Mesodermal cell (in vitro differentiated cells): Measurements from ENCODE around the gene ARHGEF17.

Source experiments
- H3K27ac ChIP-seq: 2 replicates; pipeline ENCODE4 v1.7.0; 2013; ENCODE audit warnings: mild to moderate bottlenecking, low read depth, low read length, moderate library complexity; ENCODE audit not compliant: severe bottlenecking
- H3K36me3 ChIP-seq: 2 replicates; pipeline ENCODE4 v1.7.1; 2013; ENCODE audit warnings: mild to moderate bottlenecking, low read length, moderate library complexity; ENCODE audit not compliant: control insufficient read depth, insufficient read depth
- H3K4me1 ChIP-seq: one replicate; pipeline ENCODE4 v1.7.1; 2013; ENCODE audit warnings: mild to moderate bottlenecking, low read length; ENCODE audit not compliant: insufficient read depth, control insufficient read depth, poor library complexity, severe bottlenecking
- H3K4me3 ChIP-seq: 2 replicates; pipeline ENCODE4 v1.7.0; 2013; ENCODE audit warnings: low read length, control low read depth, mild to moderate bottlenecking; ENCODE audit not compliant: insufficient read depth, poor library complexity, severe bottlenecking; ENCODE audit errors: extremely low read depth
- H3K9me3 ChIP-seq: 2 replicates; pipeline ENCODE4 v1.7.1; 2013; ENCODE audit warnings: mild to moderate bottlenecking, low read length, moderate library complexity; ENCODE audit not compliant: control insufficient read depth
- WGBS, 2 experiments: methylation state at CpG; one replicate each; pipeline ENCODE4 v1.1.5; 2013; ENCODE audit warnings: missing lambda C conversion rate in 2 of 2; ENCODE audit not compliant: insufficient coverage in 2 of 2; 5-methylcytosine and 5-hydroxymethylcytosine counted together

The ARHGEF17 gene

DNA sequence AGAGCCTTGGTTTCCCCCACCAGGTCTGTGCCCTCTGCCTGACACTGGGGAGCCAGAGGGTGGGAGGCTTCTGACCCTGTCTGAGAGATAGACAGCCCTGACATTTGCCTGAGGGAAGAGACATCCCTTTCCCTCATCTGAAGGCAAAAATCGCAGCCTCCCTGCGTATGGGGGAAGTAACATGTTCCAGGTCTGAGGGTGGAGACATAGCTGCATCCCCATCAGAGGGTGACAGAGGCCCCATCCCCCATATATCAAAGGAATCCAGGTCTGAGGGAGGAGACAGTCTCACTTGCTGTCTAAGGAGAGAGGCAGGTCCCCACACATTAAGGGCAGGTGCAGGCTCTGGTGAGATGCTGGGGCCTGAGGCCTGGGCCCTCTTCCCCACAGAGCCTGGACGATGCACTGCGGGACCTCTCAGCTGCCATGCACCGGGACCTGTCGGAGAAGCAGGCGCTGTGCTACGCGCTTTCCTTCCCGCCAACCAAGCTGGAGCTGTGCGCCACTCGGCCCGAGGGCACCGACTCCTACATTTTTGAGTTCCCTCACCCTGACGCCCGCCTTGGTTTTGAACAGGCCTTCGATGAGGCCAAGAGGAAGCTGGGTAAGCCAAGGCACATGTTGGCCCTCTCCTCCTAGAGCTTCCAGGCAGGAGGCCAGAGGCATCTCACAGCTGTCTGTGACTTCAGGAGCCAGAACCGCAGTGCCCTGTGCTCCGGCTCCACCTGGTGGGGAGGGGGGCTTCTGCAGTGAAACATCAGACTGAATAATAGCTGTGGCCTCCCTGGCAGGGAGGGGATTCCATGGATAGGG is 52.1 kb downstream of the ARHGEF17 start:
- Histone ChIP-seq H3K36me3 (peaks cover 99% of the 10 kb centered on the region), H3K9me3 (no peaks in the 10 kb centered on the region), H3K27ac (no peak overlapping the region), H3K4me3 (no peak overlapping the region), H3K4me1 (no peaks in the 10 kb centered on the region)
- WGBS, 2 experiments = 91 to 96% methylated on average over 12 to 13 of the region's 19 CpGs

DNA sequence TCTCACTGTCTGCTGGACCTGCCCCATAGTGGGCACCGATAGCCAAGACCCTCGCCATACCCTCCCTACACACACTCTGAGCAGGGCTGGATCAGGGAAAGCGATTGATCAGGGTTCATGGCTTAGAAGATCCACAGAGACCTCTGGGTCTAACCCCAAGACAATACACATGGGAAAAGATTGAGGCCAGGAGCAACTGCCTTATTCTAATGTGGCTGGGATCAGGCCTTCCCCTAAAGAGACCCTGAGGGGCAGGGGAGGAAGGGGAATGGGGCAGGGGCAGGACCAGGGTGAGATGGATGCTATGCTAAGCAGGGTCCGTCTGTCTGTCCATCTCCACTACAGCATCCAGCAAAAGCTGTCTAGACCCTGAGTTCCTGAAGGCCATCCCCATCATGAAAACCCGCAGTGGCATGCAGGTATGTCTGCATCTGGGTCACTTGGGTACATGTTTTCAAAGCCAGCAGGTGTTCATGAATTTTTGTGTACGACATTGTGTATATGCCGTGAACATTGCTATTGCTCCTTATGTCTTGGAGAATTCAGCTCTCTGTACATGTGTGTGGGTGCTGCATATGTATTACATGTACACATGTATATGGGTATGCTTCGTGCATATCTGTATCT is 52.8 kb downstream of the ARHGEF17 start:
- no peaks in the 10 kb centered on the region for H3K4me1 ChIP-seq
- H3K27ac ChIP-seq = no peak overlapping the region
- H3K4me3 ChIP-seq = no peak overlapping the region
- no peaks in the 10 kb centered on the region for H3K9me3 ChIP-seq
- 95% methylated on average over 6 to 7 of the region's 8 CpGs for WGBS, 2 experiments
- peaks cover 99% of the 10 kb centered on the region for H3K36me3 ChIP-seq

DNA sequence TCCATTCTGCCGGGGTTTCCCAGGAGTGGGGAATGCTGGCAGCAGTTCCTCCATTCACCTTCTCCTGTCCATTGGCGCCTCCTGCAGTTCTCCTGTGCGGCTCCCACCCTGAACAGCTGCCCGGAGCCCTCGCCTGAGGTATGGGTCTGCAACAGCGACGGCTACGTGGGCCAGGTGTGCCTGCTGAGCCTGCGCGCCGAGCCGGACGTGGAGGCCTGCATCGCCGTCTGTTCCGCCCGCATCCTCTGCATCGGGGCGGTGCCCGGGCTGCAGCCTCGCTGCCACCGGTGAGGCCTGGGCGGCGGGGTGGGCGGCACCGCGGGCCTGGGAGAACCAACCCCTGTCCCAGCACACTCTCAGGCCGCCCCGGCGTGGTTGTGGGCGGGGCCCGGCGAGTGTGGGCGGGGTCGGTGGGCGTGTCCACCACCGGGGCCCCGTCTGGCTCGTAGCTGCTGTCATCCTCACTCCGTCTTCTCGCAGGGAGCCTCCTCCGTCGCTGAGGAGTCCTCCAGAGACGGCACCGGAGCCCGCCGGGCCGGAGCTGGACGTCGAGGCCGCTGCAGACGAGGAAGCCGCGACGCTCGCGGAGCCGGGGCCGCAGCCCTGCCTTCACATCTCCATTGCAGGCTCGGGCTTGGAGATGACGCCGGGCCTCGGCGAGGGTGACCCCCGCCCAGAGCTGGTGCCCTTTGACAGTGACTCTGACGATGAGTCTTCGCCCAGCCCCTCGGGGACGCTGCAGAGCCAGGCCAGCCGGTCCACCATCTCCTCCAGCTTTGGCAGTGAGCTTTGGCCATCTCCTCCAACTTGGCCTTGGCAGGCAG is 54.1 kb downstream of the ARHGEF17 start:
- WGBS, 2 experiments = 43 to 47% methylated on average over 58 to 60 of the region's 70 CpGs
- Histone ChIP-seq H3K4me1 (no peaks in the 10 kb centered on the region), H3K36me3 (peaks cover 99% of the 10 kb centered on the region), H3K4me3 (no peak overlapping the region), H3K27ac (no peak overlapping the region), H3K9me3 (no peaks in the 10 kb centered on the region)

DNA sequence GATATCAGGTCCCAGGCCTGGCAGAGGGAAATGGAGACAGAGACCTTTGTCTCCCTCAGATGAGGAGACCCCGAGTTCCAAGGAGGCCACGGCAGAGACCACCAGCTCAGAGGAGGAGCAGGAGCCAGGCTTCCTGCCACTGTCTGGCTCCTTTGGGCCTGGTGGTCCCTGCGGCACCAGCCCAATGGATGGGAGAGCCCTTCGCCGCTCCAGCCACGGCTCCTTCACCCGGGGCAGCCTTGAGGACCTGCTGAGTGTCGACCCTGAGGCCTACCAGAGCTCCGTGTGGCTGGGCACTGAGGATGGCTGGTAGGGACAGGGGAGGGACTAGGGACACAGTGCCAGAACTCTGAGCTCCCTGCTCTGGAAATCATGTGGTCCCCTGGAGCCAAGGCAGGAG is 55.1 kb downstream of the ARHGEF17 start:
- 93 to 97% methylated on average over 7 to 9 of the region's 9 CpGs for WGBS, 2 experiments
- no peaks in the 10 kb centered on the region for H3K4me1 ChIP-seq
- no peaks in the 10 kb centered on the region for H3K9me3 ChIP-seq
- peaks cover 99% of the 10 kb centered on the region for H3K36me3 ChIP-seq
- no peak overlapping the region for H3K27ac ChIP-seq
- H3K4me3 ChIP-seq = no peak overlapping the region

DNA sequence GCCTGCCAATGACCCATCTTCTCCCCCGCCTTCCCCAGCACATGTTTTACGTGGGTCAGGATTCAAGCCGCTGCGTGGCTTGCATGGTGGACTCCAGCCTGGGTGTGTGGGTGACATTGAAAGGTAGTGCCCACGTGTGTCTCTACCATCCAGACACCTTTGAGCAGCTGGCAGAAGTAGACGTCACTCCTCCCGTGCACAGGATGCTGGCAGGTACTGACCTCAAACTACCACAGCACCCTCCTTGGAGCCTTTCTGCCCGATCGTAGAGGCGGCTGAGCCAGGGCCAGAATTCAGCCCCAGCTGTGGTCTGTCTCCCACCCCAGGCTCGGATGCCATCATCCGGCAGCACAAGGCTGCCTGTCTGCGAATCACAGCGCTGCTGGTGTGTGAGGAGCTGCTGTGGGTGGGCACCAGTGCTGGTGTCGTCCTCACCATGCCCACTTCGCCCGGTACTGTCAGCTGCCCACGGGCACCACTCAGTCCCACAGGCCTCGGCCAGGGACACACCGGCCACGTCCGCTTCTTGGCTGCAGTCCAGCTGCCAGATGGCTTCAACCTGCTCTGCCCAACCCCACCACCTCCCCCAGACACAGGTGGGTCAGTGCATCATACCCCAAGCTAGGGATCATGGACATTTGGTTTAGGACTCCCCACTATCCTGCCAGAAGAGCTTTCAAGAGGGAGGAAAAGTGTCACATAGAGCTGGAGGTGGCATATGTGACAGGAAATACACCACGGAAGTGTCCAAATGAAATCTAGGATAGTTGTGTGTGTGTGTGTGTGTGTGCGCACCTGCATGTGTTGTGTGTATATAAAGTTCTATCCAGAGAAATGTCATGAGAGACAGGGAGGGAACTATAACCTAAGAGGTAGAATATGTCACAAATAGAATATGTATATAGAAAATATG is 57.5 kb downstream of the ARHGEF17 start:
- Histone ChIP-seq H3K9me3 (no peaks in the 10 kb centered on the region), H3K4me3 (no peak overlapping the region), H3K36me3 (peaks cover 84% of the 10 kb centered on the region), H3K4me1 (no peaks in the 10 kb centered on the region), H3K27ac (no peak overlapping the region)
- WGBS, 2 experiments = 91 to 99% methylated on average over 10 to 22 of the region's 24 CpGs

DNA sequence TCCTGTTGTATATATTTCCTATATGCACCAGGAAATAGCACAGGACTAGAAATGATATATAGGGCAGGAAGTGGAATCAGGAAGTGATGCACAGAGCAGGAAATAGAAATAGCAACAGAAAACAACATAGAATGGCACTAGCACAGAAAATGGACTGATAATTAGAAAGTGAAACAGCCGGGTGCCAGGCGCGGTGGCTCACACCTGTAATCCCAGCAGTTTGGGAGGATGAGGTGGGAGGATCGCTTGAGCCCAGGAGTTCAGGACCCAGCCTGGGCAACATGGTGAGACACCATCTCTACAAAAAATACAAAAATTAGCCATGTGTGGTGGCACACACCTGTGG is 58.2 kb downstream of the ARHGEF17 start:
- 100% methylated on average over 1 to 3 of the region's 4 CpGs for WGBS, 2 experiments
- no peak overlapping the region for H3K4me3 ChIP-seq
- H3K36me3 ChIP-seq = peaks cover 78% of the 10 kb centered on the region

DNA sequence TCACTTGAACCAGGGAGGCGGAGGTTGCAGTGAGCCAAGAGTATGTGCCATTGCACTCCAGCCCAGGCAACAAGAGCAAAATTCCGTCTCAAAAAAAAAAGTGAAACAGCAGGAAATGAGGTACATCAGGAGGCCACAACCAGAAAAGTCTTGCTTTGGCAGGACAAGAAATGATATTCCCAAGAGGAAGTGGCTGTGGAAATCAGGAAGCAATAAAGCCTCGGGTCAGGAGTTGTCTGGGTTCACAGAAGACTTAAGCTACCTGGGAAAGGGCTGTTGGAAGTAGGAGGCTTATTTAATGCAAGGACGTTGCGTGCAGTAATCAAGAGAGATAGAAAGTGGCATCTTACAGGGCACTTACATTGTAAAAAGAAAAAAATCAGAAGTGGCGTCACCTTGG is 58.9 kb downstream of the ARHGEF17 start:
- H3K27ac ChIP-seq = no peak overlapping the region

More for the DNA sequence above, 58.2 kb downstream of the ARHGEF17 start:
- Histone ChIP-seq H3K4me1 (no peaks in the 10 kb centered on the region), H3K9me3 (no peaks in the 10 kb centered on the region), H3K27ac (no peak overlapping the region)

DNA sequence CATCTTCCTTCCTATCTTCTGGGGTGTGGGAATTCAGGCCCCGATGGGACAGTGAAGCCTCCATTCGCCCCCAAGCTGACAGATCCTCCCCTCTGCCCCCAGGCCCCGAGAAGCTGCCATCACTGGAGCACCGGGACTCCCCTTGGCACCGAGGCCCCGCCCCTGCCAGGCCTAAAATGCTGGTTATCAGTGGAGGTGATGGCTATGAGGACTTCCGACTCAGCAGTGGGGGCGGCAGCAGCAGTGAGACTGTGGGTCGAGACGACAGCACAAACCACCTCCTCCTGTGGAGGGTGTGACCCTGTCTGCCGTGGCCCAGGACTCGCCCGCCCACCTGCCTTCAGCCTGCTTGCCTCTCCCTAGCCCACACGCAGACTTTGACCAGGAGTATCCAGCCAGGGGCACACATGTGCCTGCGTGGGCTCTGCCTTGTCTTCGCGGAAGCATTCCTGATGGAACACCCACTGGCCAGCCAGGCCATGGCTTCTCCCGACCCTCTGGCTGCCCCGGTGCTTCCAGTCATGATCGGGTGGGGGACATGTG is 59.5 kb downstream of the ARHGEF17 start:
- Histone ChIP-seq H3K4me3 (no peak overlapping the region), H3K4me1 (peaks cover 4% of the 10 kb centered on the region), H3K36me3 (peaks cover 64% of the 10 kb centered on the region), H3K27ac (no peak overlapping the region), H3K9me3 (no peaks in the 10 kb centered on the region)
- 88 to 97% methylated on average over 14 to 16 of the region's 20 CpGs for WGBS, 2 experiments

More for the DNA sequence above, 58.9 kb downstream of the ARHGEF17 start:
- Histone ChIP-seq H3K36me3 (peaks cover 70% of the 10 kb centered on the region), H3K4me3 (no peak overlapping the region), H3K4me1 (peaks cover 2% of the 10 kb centered on the region), H3K9me3 (no peaks in the 10 kb centered on the region)
- WGBS, 2 experiments = 94 to 98% methylated on average over 6 of the region's 6 CpGs

DNA sequence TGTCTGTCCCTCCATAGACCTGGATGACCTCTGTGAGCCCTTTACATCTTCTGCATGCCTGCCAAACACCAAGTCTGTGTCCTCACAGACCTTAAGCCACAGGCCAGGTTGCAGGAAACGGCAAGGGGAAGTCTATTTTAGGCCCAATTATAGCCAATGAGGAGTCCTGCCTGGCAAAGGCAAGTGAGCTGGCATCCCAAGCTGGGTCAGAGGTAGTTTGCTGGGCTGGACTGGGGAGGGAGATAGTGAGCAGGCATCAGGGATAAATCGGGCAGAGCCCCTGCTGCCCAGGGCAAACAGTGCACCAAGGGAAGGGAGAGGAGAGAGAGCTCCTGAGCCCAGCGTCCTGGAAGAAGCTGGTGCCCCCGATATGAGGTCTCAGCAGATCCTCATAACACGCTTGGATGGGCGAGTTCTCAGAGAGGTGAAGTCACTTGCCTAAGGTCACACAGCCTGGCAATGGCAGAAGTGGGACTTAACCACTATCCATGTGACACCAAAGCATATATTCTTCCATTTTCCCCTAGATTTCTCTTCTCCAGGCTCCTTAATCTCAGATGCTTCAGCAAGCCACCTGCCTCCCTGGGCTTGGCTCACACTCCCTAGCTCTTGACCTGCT is 64.4 kb downstream of the ARHGEF17 start:
- no peak overlapping the region for H3K4me3 ChIP-seq
- no peaks in the 10 kb centered on the region for H3K9me3 ChIP-seq
- no peak overlapping the region for H3K27ac ChIP-seq
- H3K36me3 ChIP-seq = peaks cover 16% of the 10 kb centered on the region
- 62 to 65% methylated on average over 5 to 6 of the region's 6 CpGs for WGBS, 2 experiments
- peaks cover 12% of the 10 kb centered on the region for H3K4me1 ChIP-seq
